Hypothalamus (tissue), 51 donors: ENCODE measurements around the gene MARCO.
"Not testable (repeated sequence)": the region's sequence is repeated elsewhere in the genome, so short reads cannot be mapped to it uniquely, and the experiment has no call there.

Experiments
- DNase-seq, 51 donors: peaks; one replicate each; lab custom pipeline; 2025; lab: John Stamatoyannopoulos, UW

MARCO gene

GRCh38 chr2:118925981-118926380, 16.0 kb upstream of the MARCO start:
- DNase-seq: no peak

GRCh38 chr2:118929059-118929458, 12.9 kb upstream of the MARCO start:
- DNase-seq: no peak

GRCh38 chr2:118932949-118933348, 9.0 kb upstream of the MARCO start:
- no peak for DNase-seq

- DNase-seq: no peak
Measured at GRCh38 chr2:118936306-118936705, 5.7 kb upstream of the MARCO start.

GRCh38 chr2:118936936-118937335, 5.1 kb upstream of the MARCO start:
- DNase-seq: no peak

GRCh38 chr2:118937817-118938216, 4.2 kb upstream of the MARCO start:
- no peak for DNase-seq

GRCh38 chr2:118939994-118940393, 2.0 kb upstream of the MARCO start:
- no peak for DNase-seq

GRCh38 chr2:118940486-118941120, 1.4 kb upstream of the MARCO start:
- DNase-seq: peak in 10 of 51 donors; percentile 0 to 24 (median 8)

GRCh38 chr2:118943286-118943685, 1.3 kb downstream of the MARCO start:
- DNase-seq: no peak

GRCh38 chr2:118945881-118946280, 3.9 kb downstream of the MARCO start:
- DNase-seq: no peak

GRCh38 chr2:118948266-118948665, 6.3 kb downstream of the MARCO start:
- not testable (repeated sequence) for DNase-seq

- peak in 1 of 51 donors; percentile 3 for DNase-seq
Measured at GRCh38 chr2:118954297-118955060, 12.5 kb downstream of the MARCO start.

GRCh38 chr2:118965737-118966136, 23.7 kb downstream of the MARCO start:
- DNase-seq: no peak

GRCh38 chr2:118967124-118967880, 25.3 kb downstream of the MARCO start:
- DNase-seq: no peak

- DNase-seq: no peak
Measured at GRCh38 chr2:118968042-118968441, 26.0 kb downstream of the MARCO start.

- no peak for DNase-seq
Measured at GRCh38 chr2:118968961-118969733, 27.2 kb downstream of the MARCO start.

GRCh38 chr2:118969734-118970395, 27.9 kb downstream of the MARCO start:
- DNase-seq: no peak

GRCh38 chr2:118970396-118971135, 28.6 kb downstream of the MARCO start:
- no peak for DNase-seq
